Heart right ventricle (tissue), 16 donors: ENCODE data around the gene SLCO2A1. TPM values are rescaled to one million over a fixed set of nuclear protein-coding genes. Genes with fewer than 3 reads are reported as not detected.

ENCODE experiments used
- ATAC-seq, 8 donors: fragments of 200-7000 bp; cut with Tn5 transposase; one replicate each; pipeline ENCODE4 v1.9.1; 2020; ENCODE audit warnings: mild to moderate bottlenecking in 8 of 8, moderate library complexity in 8 of 8, moderate number of reproducible peaks in 1 of 8
- DNase-seq, 2 donors: peaks; one replicate each; pipeline ENCODE4 v3.0.0-alpha.2; 2020
- H3K27ac ChIP-seq, 10 donors: fragments of 200-600 bp; sonication (generic) in 2 of 10; one replicate each; pipeline versions ENCODE4 v1.5.0 to v1.8.0; 2020 to 2022; ENCODE audit warnings: mild to moderate bottlenecking in 3 of 10
- H3K27me3 ChIP-seq, 7 donors: fragments of 200-600 bp; one replicate each; pipeline ENCODE4 v1.8.0; 2021 to 2022; ENCODE audit warnings: mild to moderate bottlenecking in 2 of 7
- H3K36me3 ChIP-seq, 9 donors: fragments of 200-600 bp; sonication (generic) in 1 of 9; one replicate each; pipeline versions ENCODE4 v1.5.0 to v1.8.0; 2020 to 2022; ENCODE audit warnings: mild to moderate bottlenecking in 2 of 9
- H3K4me1 ChIP-seq, 9 donors: fragments of 200-600 bp; sonication (generic) in 1 of 9; one replicate each; pipeline versions ENCODE4 v1.5.0 to v1.8.0; 2020 to 2022; ENCODE audit warnings: mild to moderate bottlenecking in 4 of 9
- H3K4me3 ChIP-seq, 10 donors: fragments of 200-600 bp; sonication (generic) in 2 of 10; one replicate each; pipeline versions ENCODE4 v1.5.0 to v1.8.0; 2020 to 2022; ENCODE audit warnings: mild to moderate bottlenecking in 7 of 10, moderate library complexity in 2 of 10
- H3K9me3 ChIP-seq, 11 donors: fragments of 200-600 bp in 10 of 11; sonication (generic) in 2 of 11; one replicate each; pipeline versions ENCODE4 v1.5.0 to v1.8.0; 2013 to 2022; ENCODE audit warnings: mild to moderate bottlenecking in 2 of 11, control low read depth in 1 of 11, moderate library complexity in 1 of 11
- CTCF ChIP-seq, 9 donors: fragments of 200-600 bp; sonication (generic) in 2 of 9; IDR thresholded peaks; one replicate each; pipeline versions ENCODE4 v1.5.0 to v1.8.0; 2021 to 2022; ENCODE audit warnings: antibody characterized with exemption in 9 of 9, mild to moderate bottlenecking in 5 of 9, moderate library complexity in 1 of 9
- WGBS, 2 donors: extraction: QIAGEN DNeasy Blood & Tissue Kit; methylation state at CpG; one replicate each; pipeline ENCODE4 v1.1.7; 2013; ENCODE audit warnings: inconsistent platforms in 1 of 2; 5-methylcytosine and 5-hydroxymethylcytosine counted together
- intact Hi-C, 10 donors: fragments of 100-400 bp; cut with DNase I; formaldehyde crosslinking; loops; one replicate each; pipeline versions ENCODE4 v1.11.1 to v1.14.2; 2022
- polyA plus RNA-seq, 2 donors: library from polyadenylated mRNA; stranded (reverse); fragments of 200-250 nt; gene quantifications; one replicate each; pipeline ENCODE4 v1.2.3, GENCODE V29; 2013
- total RNA-seq, 10 donors: library from RNA; stranded (reverse); fragmentation: NEBNext Ultra II Directional in 3 of 10; extraction: Animal tissue kit (Norgen Biotek cat#: 25700) in 3 of 10; gene quantifications; one replicate each; pipeline versions ENCODE4 v1.2.1 to v1.2.4, GENCODE V29; 2021 to 2023
- donor health status: Arrhythmogenic right ventricular cardiomyopathy.
- donor health status: ischemic (EF 13 %, LVEDD 7.1; RV severe dilation, severe dysfunction).
- donor health status: healthy with polysubstance abuse.
- donor health status: DM: no; HTN: yes; CAD: no.
- donor health status: DM: no; HTN: no; CAD: no.
- donor health status: ischemic (EF 25% LVEDD 6.9; RV normal size, moderate dysfunction).
- donor health status: ischemic (EF 25% LVEDD 5.7; RV mildly dilated, moderate dysfunction).
- donor health status: healthy.
- donor health status: DM: yes; HTN: yes; CAD: no.
- donor health status: Ischemic cardiomyopathy.
- donor health status: ischemic (EF 35%, LVEDD 5.7; RV mildly dilated, moderate dysfunction).
- donor health status: nonischemic (EF 11% LVEDD 7.7; RV severe dilation, severe dysfunction).
- donor health status: DM: yes; HTN: yes; CAD: no.
- donor health status: PGD.
- donor health status: ischemic (EF 29% LVEDD 5.4; RV normal size, mild dysfunction).
- donor health status: nonischemic (EF 23%, LVEDD 6.1; RV moderate dilation, normal function).

The SLCO2A1 gene
- total and polyA plus RNA-seq, 12 donors, result 3.6 to 30.4 (median 10.0) TPM

GRCh38 chr3:133980035-133980434, 49.7 kb downstream of the SLCO2A1 start:
- no peaks in the 10 kb centered on the region for H3K36me3 ChIP-seq
- ATAC-seq (no peak), DNase-seq (no peak)
- H3K4me3 ChIP-seq, result no peak overlapping the region
- no peaks in the 10 kb centered on the region for H3K27me3 ChIP-seq
- no peak overlapping the region for H3K27ac ChIP-seq
- TF ChIP-seq CTCF (IDR thresholded peaks at IDR 0.05), result no peak
- intact Hi-C loops, result no loop called here
- H3K9me3 ChIP-seq, result no peaks in the 10 kb centered on the region
- 90 to 94% methylated on average over 2 of the region's 2 CpGs for WGBS, 2 donors
- peaks cover 0 to 36% (median 5%) of the 10 kb centered on the region in 9 donors for H3K4me1 ChIP-seq

GRCh38 chr3:133979553-133979952, 50.2 kb downstream of the SLCO2A1 start:
- Histone ChIP-seq H3K27me3 (no peaks in the 10 kb centered on the region), H3K4me3 (no peak overlapping the region), H3K36me3 (no peaks in the 10 kb centered on the region), H3K4me1 (peaks cover 0 to 36% (median 5%) of the 10 kb centered on the region in 9 donors), H3K27ac (no peak overlapping the region), H3K9me3 (no peaks in the 10 kb centered on the region)
- peak in 4 of 8 donors; percentile 21 to 51 (median 28) for ATAC-seq
- intact Hi-C loops, result no loop called here
- 41 to 43% methylated on average over 7 of the region's 7 CpGs for WGBS, 2 donors
- no peak for DNase-seq
- TF ChIP-seq CTCF (IDR thresholded peaks at IDR 0.05), result no peak

GRCh38 chr3:133977568-133977967, 52.2 kb downstream of the SLCO2A1 start:
- 58 to 61% methylated on average over 4 of the region's 4 CpGs for WGBS, 2 donors
- Histone ChIP-seq H3K9me3 (peaks cover 0 to 3% (median 0%) of the 10 kb centered on the region in 11 donors), H3K27me3 (no peaks in the 10 kb centered on the region), H3K4me1 (peaks cover 0 to 36% (median 5%) of the 10 kb centered on the region in 9 donors), H3K4me3 (no peak overlapping the region), H3K36me3 (no peaks in the 10 kb centered on the region), H3K27ac (peak overlapping the region in 1 of 10 donors; percentile 23)
- DNase-seq (no peak), ATAC-seq (peak in 6 of 8 donors; percentile 45 to 74 (median 57))
- no peak for TF ChIP-seq CTCF (IDR thresholded peaks at IDR 0.05)
- intact Hi-C loops, result no loop called here

GRCh38 chr3:133973249-133973980, 56.3 kb downstream of the SLCO2A1 start:
- intact Hi-C loops, result no loop called here

More at GRCh38 chr3:133973249-133973980, 56.3 kb downstream of the SLCO2A1 start:
- no peak for DNase-seq
- H3K27me3 ChIP-seq, result no peaks in the 10 kb centered on the region
- peaks cover 0 to 26% (median 3%) of the 10 kb centered on the region in 9 donors for H3K4me1 ChIP-seq
- H3K27ac ChIP-seq, result no peak overlapping the region
- H3K36me3 ChIP-seq, result no peaks in the 10 kb centered on the region
- 83 to 87% methylated on average over 8 of the region's 8 CpGs for WGBS, 2 donors
- TF ChIP-seq CTCF (IDR thresholded peaks at IDR 0.05), result no peak
- H3K4me3 ChIP-seq, result no peak overlapping the region
- peaks cover 0 to 9% (median 0%) of the 10 kb centered on the region in 11 donors for H3K9me3 ChIP-seq
- ATAC-seq, result no peak
